Renal pelvis (tissue), 4 donors: ENCODE data around the gene TMEM247. TPM values are rescaled to one million over a fixed set of nuclear protein-coding genes. Genes with fewer than 3 reads are reported as not detected.
A peak's percentile ranks its signal among the peaks of the same experiment; 100 is the strongest.
"Not testable (repeated sequence)": the region's sequence is repeated elsewhere in the genome, so short reads cannot be mapped to it uniquely, and the experiment has no call there.

Experiments used
- DNase-seq: peaks from one replicate; pipeline ENCODE4 v3.0.0-alpha.2; 2013
- polyA plus RNA-seq, 3 donors: library from polyadenylated mRNA; unstranded; fragments of 120-200 nt; gene quantifications; one replicate each; pipeline ENCODE4 v1.2.1, GENCODE V29; 2013; ENCODE audit not compliant: insufficient read length in 3 of 3

TMEM247 gene
- polyA plus RNA-seq, 3 donors: not detected

DNA sequence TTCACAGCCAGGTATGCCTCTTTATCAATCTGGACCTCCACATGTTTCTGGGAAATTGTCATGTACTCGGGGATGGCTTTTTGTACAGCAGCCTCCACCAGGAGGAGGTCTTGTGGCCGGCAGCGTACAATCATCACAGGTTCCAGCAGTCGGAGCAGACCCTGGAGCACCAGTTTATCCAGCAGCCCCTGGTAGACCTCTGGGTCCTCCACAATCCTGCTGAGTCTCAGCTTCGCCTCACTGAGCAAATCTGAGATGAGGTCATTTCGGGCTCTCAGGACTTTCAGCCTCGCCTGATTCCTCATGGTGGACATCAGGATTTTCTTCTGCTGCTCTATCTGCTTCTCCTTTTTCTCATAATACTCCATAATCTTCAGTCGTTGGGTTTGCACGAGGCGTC is 32.8 kb downstream of the TMEM247 start:
- no peak for DNase-seq

DNA sequence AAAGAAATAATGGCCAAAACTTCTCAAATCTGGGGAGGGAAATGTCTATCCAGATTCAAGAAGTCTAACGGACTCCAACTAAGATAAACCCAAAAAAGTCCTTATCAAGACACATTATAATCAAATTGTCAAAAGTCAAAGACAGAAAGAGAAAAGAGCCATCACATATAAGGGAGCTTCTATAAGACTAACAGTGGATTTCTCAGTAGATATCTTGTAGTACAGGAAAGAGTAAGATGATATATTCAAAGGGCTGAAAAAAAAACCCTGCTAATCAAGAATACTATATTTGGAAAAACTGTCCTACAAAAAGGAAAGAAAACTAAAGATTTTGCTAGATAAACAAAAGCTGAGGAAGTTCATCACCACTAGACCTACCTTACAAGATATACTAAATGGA is 35.4 kb downstream of the TMEM247 start:
- no peak for DNase-seq

DNA sequence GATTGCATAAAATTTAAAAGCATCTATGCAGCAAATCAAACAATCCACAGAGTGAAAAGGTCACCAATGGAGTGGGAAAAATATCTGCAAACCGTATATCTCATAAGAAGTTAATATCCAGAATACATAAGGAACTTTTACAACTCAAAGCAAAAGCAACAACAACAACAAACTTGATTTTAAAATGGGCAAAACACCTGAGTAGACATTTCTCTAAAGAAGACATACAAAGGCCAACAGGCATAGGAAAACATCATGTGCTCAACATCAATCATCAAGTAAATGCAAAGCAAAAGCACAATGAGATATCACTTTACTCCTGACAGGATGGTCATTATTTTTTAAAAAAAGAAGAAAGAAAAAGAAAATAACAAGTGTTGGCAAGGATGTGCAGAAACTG is 38.1 kb downstream of the TMEM247 start:
- no peak for DNase-seq

DNA sequence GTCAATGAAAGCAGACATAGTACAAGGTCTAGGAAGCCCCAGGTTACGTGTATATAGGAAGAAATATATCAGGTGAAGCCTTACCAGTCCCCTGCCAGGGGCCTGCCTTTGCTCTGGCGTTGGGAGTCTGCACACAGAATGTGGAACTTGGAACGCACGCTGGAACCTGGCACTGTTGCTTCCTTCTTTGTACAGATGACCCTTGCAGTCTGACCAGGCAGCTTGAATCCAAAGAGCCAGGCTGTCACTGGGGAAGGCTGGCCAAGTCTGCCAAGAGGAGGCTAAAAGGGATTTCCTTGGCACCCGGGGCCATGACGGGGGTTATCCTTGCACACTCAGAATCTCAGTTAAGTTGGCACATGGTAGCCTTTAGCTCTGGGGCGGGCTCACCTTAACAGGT is 39.5 kb downstream of the TMEM247 start:
- DNase-seq: no peak

DNA sequence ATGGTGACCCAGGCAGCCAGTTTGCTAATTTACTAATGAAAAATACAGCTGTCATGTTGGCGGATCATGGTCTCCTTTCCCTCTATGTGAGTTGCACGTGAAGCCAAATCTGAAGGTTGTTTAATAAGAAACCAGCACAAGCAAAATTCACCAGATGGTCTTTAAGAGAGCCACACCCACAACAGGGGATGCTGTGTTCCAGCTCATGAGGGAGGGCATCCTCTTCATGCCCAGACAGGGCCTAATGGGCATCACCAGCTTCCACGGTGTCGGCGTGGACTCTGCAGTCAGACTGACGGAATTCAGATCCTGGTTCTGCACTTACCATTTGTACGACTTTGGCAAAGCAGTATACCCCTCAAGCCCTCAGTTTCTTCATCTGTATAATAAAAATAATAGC is 39.9 kb downstream of the TMEM247 start:
- DNase-seq: no peak

DNA sequence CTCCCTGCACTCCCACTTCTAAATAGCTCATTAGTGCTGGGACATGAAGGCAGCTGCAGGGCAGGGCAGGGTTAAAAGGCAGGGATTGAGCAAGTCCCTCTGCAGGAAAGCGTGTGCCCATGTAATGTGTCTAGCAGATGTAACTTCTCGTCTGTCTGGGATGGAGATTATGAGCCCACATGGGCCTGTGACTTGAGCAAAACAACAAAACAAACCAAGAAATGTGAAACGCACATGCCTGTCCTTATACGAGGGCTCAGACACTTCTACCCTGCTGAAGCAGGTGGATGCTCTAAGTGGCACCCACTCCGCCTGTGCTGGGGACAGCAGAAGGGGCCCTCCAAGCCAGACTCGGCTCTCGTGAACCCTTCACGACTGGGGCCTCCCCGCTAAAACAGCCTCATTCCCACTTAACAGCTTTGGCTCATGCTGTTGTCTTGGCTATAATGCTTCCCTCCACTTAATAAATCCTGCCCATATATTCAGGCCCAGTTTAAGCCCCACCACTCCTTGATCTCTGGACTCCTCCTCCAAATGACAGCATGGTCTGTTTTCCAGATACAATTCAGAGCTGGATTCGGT is 40.9 kb downstream of the TMEM247 start:
- DNase-seq: peak; percentile 28

DNA sequence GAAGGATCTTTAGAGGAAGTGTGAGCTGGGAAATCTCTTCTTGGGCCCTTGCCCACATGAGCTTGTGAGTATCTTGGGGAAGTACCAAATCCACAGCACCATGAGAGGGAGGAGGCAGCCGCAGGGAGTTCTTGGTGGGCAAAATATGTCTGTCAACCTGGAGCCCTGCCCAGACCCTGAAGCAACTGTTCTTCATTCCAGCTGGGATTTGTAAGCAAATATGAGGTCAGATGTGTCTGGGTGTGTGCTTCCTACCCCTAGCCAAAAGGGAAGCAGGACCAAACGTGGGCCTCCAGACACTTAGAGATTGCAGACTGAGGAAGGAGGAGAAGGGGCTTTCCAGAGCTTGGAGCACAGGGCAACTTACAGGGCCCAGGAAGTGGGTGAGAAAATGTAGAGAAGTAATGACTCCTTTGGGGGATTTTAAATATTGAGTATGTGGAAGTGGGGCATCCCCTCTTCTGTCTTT is 41.9 kb downstream of the TMEM247 start:
- no peak for DNase-seq

DNA sequence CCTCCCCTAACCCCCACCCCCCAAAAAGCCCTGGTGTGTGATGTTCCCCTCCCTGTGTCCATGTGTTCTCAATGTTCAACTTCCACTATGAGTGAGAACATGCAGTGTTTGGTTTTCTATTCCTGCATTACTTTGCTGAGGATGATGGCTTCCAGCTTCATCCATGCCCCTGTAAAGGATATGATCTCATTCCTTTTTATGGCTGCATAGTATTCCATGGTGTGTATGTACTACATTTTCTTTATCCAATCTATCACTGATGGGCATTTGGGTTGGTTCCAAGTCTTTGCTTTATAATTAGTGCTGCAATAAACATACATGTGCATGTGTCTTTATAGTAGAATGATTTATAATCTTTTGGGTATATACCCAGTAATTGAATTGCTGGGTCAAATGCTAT is 43.0 kb downstream of the TMEM247 start:
- DNase-seq: not testable (repeated sequence)

DNA sequence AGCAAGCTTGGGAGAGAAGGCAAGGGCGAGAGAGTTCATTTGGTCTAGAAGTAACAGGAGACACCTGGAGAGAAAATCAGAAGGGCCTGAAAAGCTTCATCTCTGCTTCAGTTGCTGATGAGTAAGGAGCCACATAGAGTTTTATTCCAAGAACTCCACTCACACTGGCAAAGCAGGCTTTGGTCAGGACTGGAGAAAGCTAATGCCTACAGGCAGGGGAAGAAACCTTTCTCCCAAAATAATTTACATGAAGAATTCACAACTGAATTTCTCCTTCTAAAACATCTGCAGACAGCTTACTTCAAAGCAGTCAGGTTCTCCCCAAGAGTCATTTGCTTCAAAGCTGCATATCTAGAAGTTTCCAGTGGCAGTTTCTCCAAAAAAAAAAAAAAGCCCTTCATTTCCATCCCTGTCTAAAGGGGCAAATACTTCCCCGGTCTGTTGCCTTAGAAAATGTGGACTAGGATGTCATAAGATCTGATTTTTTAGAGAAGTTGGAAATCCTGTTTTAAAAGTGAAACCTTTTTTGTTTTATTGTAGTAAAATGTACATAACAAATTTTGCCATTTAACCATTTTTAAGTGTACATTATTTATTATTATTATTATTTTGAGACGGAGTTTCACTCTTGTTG is 46.3 kb downstream of the TMEM247 start:
- DNase-seq: no peak

DNA sequence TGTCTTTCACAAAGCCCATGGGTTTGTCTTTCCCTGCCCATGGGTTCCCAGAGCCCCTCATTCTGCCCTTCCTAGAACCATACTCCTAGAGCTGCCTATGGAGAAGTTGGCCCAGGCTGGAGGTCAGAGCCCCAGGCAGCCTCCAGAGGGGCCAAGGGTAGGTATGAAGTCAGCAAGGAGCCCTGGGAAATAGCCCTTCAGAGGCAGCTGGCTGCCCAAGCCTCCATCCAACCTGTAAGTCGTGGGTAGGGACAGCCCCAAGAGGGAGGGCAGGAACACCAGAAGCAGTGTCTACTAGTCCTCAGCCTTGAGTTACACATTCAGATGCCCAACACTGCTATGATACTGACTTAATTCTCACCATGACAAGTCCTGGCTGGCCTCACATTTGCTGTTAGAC is 49.5 kb downstream of the TMEM247 start:
- no peak for DNase-seq

DNA sequence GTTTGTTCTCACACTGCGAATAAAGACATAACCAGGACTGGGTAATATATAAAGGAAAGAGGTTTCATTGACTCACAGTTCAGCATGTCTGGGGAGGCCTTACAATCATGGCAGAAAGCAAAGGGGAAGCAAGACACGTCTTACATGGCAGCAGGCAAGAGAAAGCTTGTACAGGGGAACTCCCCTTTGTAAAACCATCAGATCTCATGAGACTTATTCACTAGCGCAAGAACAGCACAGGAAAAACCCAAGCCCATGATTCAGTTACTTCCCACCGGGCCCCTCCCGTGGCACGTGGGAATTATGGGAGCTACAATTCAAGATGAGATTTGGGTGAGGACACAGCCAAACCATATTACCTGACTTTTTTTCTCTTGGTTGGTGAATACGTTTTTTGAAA is 51.3 kb downstream of the TMEM247 start:
- DNase-seq: no peak

DNA sequence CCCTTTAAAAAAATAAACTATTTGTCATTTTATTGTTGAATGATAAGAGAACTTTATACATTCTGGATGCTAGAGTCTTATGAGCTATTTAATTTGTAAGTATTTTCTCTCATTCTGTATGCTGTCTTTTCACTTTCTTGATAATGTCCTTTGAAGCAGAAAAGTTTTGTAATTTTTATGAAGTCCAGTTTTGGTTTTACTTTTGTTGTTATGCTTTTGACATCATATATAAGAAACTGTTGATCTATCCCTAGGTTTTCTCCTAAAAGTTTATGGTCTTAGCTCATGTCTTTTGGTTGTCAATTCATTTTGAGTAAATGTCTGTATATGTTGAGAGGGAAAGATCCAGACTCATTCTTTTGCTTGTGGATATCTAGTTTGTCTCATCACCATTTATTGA is 52.5 kb downstream of the TMEM247 start:
- DNase-seq: no peak

Other genes with a start within 250 kb of the TMEM247 start
- 10 to 100 TPM; 35.5 to 48.6 (median 44.2) TPM for gene EPAS1, start 182.2 kb upstream of the TMEM247 start, polyA plus RNA-seq
- 10 to 100 TPM; 52.2 to 64.4 (median 61.2) TPM for gene RHOQ, start 62.9 kb downstream of the TMEM247 start, polyA plus RNA-seq
- 1 to 10 TPM; 6.1 to 6.5 (median 6.2) TPM for gene ATP6V1E2, start 63.0 kb downstream of the TMEM247 start, polyA plus RNA-seq
- 10 to 100 TPM; 38.1 to 52.3 (median 43.9) TPM for gene PIGF, start 137.5 kb downstream of the TMEM247 start, polyA plus RNA-seq
- 10 to 100 TPM; 17.4 to 22.1 (median 21.4) TPM for gene CRIPT, start 137.7 kb downstream of the TMEM247 start, polyA plus RNA-seq
- 10 to 100 TPM; 25.8 to 27.1 (median 26.4) TPM for gene SOCS5, start 219.7 kb downstream of the TMEM247 start, polyA plus RNA-seq